IPS-11a (cell line): ENCODE data around the gene CLDN10.
"Not testable (repeated sequence)": the region's sequence is repeated elsewhere in the genome, so short reads cannot be mapped to it uniquely, and the experiment has no call there.

Source experiments
- H3K4me3 ChIP-seq: one replicate; pipeline ENCODE4 v1.5.1; 2013; ENCODE audit warnings: low read depth, low read length, control low read depth

CLDN10 gene

DNA sequence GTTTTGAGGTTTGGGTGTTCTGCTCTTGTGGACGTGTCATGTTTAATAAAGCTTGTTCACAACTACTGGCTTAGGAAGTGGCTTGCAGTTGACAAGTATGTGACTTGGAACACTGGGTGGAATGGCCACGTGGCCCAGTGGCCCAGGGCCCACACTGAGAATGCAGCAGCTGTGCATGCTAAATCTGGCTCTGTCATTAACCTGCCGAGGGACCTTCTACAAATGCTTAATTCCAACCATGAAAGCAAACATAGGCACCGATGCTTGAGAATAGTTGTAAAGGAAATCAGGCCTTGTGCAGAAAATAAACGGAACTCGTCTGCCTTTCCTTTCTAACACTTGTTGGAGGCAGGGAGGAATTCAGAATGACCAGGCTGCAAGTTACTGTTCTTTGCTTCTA lies 11.6 kb upstream of the CLDN10 start:
- no peak overlapping the region for H3K4me3 ChIP-seq

DNA sequence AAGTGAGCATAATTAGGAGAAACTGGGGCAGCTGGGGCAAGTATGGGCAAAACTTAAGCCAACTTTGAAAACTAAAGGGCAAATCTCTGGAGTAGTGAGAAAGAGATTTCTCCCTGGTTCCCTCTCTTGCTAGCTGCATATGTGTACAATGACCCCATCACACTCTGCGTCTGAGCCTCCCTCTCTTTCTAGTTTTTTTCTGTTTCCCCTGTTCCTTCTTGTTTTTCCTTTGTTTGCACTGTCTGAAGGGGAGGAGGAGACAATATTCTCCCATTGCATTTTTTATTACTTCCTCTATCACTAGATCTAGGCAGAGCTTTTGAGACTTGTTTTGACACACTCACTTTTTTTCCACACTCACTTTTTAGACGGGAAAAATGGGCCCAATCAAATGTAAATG lies 11.2 kb upstream of the CLDN10 start:
- no peak overlapping the region for H3K4me3 ChIP-seq

DNA sequence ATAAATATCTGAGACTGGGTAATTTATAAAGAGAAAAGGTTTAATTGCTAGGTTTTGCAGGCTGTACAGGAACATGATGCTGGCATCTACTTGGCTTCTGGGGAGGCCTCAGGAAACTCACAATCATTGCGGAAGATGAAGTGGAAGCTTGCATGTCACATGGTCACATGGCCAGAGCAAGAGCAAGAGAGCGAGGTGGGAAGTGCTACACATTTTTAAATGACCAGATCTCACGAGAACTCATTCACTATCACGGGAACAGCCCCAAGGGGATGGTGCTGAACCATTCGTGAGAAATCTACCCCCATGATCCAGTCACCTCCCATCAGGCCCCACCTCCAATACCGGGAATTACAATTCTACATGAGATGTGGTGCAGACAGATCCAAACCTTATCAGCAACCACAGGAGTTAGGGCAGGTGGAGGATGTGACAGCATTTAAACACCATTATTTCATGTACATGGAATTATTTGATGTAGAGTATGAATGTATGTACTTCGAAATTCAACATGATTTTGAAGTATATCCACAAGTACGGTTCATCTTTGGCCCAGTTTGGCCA lies 10.5 kb upstream of the CLDN10 start:
- no peak overlapping the region for H3K4me3 ChIP-seq

DNA sequence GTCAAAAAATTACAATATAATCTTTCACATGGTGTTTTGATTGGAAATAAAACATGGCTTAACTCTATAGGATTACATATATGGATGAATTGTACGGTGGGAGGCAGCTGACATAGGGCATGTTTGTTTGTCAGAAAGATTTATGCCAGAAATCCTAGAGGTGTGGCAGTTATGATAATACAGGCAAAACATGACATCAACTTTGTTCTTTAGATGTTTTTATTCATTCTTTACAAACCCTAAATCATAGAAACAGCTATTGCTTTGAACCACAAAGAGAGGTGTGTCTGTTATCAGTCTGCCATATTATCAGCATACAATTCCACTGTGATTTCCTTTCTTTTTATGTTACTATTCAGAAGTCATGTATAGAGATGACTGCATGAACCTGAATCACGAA lies 8.2 kb upstream of the CLDN10 start:
- no peak overlapping the region for H3K4me3 ChIP-seq

DNA sequence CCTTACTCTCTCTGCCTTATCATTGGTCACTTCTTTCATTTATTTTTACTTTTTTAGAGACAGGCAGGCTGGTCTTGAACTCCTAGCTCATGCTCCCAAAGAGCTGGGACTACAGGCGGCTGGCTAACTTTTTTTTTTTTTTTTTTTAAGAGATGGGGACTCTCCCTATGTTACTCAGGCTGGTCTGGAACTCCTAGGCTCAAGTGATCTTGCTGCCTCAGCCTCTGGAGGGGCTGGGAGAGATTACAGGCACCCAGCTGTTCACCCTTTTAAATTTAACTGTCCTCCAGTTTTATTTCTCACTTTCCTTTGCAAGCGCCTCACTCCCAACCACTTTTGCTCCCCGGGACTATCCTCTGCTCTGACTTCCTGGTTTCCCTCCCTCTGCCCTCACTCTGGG lies 5.6 kb upstream of the CLDN10 start:
- no peak overlapping the region for H3K4me3 ChIP-seq

DNA sequence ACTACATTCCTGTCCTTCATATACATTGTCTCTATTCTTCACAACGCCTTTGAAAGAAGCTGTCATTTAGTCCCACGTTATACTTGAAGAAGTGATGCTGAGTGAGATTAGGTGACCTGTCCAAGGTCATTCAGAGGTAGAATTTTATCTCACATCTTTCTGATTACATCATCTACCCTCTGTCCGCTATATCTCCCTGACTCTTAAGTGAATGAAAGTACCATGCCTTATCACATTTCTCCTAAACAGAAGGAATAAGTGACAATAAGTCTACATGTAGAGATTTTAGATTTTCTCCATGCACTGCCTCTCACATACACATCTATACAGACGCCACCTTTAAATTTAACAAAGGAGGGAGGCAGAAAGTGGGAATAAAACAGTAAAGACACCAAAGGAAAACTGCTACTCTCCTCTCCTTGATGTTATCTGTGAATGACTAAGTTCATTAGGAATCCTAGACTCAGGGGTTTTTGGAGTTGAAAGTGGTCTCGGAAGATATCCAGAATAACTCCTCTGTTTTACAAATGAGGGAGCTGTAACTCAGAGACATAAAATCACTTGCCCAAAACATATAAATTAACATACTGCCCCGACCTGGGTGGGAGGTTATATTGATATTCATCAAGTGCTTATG lies 4.9 kb upstream of the CLDN10 start:
- H3K4me3 ChIP-seq = no peak overlapping the region

DNA sequence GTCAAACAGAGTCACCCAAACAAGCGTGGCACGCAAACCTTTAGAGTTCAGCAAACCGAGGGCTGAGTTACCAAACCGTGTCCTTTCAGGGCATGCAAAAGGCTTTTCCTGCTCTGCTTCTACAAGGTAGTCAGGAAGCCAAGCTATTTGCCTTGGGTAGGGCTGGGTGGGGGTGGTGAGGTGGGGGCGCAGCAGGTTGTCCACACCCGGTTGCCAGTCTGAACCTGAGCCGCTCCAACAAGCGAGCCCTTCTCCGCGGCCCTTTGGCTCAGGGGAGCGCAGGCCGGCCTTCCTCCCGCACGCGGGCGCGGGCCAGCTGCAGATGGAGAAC lies 347 bp upstream of the CLDN10 start:
- H3K4me3 ChIP-seq = no peak overlapping the region

DNA sequence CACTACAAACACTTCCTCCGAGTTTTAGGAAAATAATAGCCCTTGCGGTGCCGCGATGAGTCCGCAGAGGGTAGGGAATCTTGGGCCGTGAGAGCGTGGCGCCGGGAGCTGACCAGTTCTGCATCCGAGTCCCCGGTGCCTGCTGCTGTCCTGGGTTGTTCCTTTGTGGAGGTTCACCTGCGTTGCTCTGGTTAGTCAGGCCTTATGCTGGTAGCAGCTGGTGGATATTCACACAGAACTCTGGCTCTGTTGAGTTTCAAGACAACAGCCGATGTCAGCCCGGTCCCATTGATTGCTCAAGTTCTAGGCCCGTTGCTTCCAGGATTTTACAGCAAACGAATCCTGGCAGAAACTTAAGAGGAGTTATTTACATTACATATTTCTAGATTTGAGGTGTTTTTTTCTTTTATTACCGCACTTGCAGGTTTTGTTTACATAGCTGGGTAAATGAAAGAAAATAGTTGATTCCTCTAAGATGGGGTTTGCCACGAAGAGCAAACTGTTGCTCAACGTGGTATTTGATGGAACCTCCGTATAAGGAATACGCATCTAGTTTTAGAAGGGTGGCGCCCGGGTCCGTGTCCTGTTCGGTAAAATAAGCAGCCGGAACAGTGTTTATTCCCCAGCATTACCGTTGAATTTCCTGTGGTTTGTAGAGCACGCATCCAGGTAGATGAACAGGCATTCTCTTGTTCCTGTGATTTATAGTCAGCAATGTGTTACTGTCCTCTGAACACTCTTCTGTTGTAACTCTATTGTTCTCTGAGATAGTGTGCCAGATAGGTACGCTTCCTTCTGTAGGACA lies 1.3 kb downstream of the CLDN10 start:
- peak overlapping the region; percentile 83 for H3K4me3 ChIP-seq

DNA sequence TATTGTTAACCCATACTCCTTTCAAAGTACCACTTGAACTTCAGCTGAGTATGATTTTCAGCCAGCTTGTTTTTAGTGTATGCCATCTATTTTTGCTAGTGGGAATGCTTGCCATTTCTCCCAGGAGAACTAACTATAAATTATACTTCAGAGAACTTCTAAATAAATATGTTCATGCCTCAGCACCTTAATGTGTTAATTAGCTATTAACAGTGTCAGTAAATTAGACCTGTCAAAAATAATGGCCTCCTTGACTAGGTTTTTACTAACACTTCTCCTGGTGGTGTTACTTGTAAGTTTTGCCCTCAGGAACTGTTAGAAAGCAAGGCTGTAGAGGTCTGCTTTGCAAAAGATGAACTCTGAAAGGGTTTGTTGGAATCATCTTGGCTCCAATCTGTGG lies 4.5 kb downstream of the CLDN10 start:
- no peak overlapping the region for H3K4me3 ChIP-seq

DNA sequence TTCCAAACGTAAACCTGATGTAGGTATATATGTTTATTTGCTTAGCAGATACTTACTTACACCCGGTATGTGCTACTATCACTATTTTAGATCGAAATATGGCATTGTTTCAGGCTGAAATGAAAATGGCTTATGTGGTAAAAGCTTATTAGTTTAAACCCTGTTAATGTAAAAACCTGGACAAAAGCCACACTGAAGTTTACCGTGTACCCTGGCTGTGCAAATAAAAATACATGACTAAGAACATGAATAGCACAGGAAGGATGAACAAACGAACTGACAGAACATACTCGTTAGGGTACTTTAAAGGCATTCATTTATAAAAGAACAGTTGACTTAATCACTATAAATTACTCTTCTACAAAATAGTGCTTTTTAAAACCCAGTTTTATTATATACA lies 6.6 kb downstream of the CLDN10 start:
- H3K4me3 ChIP-seq = no peak overlapping the region

DNA sequence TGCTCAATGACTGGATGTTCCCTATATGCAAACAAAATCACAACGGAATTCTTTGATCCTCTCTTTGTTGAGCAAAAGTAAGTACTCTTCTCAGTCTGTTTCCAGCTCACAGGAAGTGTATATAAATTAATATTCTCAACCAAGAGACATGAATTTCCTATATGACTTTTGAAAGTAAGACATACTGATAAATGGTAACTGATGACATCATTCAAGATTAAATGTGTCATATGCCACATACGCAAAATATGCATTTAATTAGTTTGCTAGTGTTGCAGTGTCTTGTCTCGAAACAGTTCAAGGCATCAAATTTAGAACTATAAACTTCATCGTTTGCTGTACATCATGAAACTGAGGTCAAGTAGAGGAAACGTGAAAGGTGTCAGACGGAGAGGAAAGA lies 7.9 kb downstream of the CLDN10 start:
- H3K4me3 ChIP-seq = no peak overlapping the region

DNA sequence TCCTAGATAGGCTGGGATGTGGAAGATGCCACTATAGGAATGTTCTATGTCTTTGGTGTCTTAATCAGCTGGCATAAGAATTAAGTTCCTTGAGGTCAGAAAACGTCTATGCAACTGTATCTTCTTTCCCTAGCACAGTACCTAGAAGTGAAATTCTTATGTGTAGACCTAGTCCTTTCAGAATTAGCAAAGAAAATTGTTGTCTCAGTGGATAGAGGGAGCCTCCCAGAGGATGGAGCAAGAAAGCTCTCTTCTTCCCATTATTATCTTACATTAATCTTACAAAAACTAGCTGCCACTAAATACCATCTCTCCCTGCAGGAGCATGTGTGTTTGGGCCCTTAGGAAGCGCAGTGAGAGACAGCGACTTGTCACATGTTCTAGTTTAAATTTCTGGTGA lies 11.6 kb downstream of the CLDN10 start:
- no peak overlapping the region for H3K4me3 ChIP-seq

DNA sequence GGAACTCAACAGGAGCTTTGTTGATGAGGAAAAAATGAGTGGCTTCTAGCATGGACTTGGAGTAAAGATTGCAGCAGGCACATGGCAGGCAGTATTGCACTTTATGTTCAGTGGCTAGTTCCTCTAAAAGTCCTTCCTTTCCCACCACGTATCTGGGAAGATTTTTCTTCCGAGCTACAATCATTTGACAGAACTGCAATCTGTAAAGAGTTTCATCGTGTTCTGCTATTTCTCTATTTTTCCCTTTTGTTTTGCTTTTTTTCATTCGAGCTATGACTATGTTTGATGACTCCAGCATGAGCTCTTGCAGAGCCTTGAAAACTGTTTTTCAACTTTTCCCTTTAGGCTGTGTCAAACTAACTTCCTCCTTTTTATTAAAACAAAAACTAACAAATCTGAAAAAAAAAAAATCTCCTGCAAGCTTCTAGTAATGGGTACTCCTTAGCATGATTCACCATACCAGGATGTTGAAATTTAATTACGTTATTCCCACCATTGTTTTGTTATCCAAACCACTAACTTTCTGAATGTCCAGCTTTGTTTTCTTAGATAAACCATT lies 12.3 kb downstream of the CLDN10 start:
- no peak overlapping the region for H3K4me3 ChIP-seq

DNA sequence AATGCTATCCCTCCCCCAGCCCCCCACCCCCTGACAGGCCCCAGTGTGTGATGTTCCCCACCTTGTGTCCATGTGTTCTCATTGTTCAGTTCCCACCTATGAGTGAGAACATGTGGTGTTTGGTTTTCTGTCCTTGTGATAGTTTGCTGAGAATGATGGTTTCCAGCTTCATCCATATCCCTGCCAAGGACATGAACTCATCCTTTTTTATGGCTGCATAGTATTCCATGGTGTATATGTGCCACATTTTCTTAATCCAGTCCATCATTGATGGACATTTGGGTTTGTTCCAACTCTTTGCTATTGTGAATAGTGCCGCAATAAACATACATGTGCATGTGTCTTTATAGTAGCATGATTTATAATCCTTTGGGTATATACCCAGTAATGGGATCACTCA lies 13.2 kb downstream of the CLDN10 start:
- H3K4me3 ChIP-seq = not testable (repeated sequence)

DNA sequence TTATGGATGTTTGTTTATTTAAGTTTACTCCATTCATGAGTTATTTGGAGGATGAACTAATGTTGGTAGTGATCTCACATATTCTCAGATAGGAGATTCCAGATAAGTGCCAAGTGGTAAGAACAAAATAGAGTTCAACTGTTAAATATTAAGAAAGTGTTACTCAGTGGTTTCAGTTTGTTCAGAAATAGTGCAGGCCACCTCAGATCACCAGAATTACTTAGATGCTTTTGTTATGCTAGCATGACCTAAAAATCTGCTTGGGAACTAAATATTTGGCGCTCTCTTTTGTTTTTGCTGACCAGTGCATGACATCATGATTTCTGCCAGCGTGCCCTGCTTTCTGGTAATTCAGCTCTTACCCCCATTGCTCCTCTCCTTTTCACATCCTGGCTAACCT lies 15.6 kb downstream of the CLDN10 start:
- no peak overlapping the region for H3K4me3 ChIP-seq

DNA sequence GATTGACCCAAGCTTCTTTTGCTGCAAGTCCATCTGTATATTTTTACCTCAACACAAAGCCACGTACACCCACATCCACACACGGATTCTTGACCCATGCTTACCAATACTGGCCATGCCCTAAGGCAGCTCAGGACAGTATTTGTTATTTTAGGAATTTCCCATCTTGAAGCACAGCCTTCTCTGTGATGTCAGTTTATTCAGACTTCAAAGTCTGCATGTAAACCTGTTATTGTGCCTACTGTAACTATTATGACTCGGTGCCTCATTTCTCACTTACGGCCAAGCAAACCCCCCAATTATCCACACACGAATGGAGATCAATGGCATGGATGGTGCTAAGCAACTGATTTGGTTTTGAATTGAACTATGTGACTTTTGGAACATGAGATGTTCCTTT lies 17.5 kb downstream of the CLDN10 start:
- H3K4me3 ChIP-seq = no peak overlapping the region

DNA sequence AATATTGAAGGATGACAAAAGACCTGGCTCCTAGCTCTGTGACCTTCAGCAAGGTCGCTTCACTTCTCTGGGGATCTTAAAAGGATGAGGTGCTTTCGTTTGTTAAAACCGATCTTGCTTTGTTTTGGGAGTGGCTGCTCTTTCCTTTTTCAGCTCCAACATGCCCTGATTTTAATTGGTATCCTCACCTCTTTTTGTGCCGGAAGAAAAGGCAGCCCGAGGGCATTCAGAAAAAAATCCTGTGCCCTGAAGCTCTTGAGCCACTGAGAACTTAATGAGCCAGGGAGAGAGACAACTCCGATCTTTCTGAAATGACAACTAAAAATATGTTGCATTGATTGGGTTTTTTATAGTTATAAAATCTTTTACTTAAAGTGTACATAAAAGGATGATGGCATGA lies 19.4 kb downstream of the CLDN10 start:
- H3K4me3 ChIP-seq = no peak overlapping the region

DNA sequence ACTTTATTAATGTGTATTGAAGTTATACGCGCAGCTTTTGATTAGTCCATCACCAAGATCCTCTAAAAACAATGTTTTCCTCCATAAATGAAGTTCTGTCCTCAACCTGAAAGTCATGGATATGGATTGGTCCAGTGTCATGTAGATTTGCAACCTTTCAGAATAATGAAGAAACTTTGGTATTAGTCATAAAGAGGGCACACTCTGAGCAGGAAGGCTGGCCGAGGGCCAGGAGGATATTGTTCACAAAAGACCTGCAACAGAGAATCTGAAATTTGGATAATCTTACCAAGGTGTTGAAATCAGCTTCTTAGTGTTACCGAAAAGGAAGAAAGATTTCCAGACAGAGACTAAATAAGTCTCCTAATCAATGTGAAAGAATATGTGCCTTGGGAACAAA lies 20.7 kb downstream of the CLDN10 start:
- H3K4me3 ChIP-seq = no peak overlapping the region

DNA sequence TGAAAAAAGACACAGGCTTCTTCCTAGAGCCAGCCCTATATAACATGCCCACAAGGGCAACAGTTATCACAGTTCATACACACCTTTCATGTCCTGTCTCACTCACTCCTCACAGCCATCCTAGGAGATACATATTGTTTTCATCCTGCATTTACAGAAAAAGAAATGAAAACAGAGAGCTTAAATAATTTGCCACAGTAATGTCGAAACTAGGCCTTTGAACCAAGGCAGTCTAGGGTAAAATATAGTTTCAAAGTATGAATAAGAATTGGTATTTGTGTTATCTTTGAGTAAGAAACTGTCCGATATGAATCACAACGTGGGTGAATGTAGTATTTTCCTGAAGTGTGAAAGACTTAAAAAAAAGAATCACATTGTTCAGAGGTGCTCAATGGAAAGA lies 26.8 kb downstream of the CLDN10 start:
- H3K4me3 ChIP-seq = no peak overlapping the region

DNA sequence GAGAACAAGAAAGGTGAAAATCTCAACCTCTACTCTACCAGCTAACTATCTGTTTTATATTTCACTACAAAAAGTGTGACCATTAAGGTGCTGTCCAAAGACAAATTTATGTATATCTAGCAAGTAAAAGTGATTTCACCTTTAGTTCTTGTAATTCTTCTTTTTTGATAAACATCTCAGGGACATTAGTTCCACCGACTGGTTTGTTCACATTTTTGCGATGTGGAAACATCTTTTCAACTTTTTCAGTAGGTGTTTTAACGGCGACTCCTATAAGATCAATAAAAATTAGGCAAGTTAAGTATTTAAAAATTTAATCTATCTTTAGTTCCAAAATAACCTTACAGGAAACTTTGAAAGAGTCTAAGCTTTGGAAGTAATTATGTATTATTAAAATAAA lies 33.3 kb downstream of the CLDN10 start:
- no peak overlapping the region for H3K4me3 ChIP-seq

DNA sequence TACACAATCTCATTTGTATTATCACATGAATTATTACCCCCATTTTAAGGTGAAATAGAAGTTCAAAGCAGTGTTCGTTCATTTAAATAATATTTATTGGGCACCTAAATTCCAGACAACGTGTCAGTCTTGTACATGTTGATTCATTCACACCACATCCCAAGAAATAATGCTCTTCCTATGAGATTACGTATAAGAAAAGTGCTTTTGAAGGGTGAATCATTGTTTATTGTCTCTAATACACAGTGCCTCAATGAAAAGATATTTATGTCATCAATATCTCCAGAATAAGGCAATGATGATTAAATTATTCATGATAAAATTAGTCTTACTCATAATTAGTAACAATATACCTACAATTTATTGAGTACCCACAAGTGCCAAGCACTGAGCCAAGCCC lies 35.6 kb downstream of the CLDN10 start:
- H3K4me3 ChIP-seq = no peak overlapping the region

DNA sequence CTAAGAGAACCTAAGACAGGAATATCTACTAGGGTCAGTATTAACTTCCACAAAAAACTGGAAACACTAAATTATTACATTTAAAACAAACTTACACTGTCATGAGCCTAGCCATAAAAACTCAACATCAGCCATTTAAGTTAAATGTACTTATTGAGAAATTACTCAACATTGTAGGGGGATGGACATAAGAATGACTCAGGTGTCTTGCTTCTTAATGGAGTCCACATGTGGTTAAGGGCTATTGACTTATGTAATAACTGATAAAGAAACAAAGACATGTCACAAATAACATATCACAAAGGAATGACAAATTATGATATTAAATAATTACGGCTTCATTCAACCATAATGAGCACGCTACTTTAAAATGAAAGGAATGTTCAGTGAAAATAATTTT lies 36.2 kb downstream of the CLDN10 start:
- no peak overlapping the region for H3K4me3 ChIP-seq
